NCI-H446 (cell line): ENCODE data around the gene GBX1.

Experiments used
- DNase-seq, 2 experiments: peaks; one replicate each; lab custom pipeline; 2025; lab: John Stamatoyannopoulos, UW

The GBX1 gene

DNA sequence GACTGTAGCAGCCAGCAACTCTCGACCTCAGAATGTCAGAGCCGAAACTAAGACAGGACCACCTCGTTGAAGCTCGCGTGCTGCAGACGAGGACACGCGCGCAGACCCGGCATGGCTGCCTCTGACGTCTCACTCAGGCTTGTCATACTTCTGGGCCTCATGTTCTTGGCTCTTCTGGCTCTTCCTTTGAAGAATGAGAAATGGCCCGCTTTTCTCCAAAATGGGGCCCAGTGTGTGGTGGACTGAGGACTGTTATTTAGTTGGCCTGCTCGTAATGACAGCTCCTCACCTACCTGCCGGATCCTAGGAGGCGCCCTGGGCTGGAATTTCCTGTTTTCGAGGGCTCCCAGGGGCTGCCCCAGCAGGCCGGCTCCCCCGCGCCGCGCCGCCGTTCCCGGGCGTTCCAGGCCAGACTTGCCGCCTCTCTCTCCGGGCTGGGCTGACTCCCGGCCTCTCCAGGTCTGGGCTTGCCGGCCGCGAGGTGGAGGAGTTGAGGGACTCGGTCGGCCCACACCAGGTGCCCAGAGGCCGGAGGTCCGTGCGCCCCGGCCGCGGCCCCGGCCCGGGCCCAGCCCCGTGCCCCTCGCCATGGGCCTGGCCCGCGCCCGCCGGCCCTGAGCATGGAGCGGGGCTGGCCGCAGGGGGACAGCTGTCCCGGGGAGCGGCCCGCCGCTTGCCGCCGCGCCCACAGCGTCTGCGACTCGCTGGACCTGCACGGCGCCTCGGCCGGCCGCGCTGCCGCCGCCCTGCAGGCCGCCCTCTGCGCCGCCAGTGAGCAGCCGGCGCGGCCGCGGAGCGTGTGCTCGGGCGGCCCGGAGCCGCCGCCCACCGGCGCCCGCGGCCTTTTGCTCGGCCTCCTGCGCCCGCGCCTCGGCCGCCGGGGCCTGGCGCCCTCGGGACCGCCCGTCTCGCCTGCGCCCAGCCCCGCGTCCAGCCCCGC, 53.1 kb downstream of the GBX1 start:
- no peak for DNase-seq

DNA sequence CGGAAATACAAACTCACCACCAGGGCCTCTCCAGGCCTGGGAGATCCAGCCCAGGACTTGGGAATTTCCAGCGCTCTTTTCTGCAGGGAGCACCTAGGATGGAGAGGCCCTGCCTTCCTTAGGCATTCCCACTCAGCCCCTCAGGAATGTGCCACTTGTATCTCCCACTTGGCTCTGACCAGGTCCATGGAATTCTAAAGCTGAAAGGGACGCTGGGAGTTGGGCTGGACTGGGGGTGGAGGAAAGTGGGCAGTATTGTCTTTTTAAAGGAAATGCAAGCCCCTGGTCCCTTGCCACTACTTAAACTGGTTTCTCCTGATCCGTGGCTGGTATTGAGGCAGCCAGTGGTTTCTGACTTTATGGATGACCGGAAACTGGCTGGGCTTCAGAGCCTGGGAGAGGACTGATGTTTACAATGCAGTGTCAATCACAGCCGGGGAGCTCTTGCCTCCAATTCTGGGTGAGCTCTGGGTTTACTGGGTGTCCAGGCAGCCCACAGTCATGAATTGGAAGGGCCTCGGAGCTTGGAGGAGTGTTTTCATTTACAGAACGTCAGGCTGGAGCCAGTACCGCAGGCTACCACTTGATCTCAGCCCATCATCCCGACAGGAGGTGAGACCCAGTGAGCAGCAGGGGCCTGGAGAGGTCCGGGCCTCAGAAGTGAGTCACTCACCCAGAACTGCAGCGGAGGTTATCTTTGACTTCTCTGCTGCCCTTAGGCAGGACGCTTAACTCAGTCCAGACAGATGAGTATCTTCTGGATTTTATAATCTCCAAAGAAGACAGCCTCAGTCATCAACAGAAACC, 53.9 kb downstream of the GBX1 start:
- DNase-seq, result no peak

DNA sequence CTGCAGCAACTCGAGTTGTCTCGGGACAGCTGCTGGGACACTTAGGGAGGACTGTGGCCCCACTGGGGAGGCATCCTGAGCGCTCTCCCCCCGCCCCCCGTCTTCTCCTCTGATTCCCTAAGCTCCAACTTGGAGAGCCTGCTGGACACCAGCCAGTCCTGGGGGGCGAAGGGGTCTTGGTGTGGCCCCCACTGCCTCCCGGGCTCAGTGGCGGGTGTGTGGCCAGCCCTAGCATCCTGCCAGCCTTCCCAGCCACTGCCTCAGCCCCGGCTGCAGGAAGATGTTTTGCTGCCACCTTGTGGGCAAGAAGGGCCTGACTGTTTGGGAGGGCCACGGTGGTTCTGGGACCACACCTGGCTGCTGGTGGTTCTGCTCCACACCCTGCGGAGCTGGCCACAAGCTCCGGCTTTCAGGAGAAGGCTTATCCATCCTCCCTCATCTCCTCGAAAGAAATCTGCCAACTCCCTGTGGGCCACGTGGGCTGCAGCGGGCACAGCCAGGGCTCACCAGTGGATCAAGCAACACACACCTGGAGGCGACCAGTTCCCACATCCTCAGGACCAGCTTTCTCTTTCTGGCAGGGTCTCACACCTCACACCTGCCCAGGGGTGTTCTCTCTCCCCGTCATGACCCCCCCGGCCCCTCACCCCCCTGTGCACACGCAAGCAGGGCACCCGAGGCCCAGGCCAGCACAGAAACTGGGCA, 56.4 kb downstream of the GBX1 start:
- DNase-seq, result peak in 1 of 2 experiments; percentile 65

DNA sequence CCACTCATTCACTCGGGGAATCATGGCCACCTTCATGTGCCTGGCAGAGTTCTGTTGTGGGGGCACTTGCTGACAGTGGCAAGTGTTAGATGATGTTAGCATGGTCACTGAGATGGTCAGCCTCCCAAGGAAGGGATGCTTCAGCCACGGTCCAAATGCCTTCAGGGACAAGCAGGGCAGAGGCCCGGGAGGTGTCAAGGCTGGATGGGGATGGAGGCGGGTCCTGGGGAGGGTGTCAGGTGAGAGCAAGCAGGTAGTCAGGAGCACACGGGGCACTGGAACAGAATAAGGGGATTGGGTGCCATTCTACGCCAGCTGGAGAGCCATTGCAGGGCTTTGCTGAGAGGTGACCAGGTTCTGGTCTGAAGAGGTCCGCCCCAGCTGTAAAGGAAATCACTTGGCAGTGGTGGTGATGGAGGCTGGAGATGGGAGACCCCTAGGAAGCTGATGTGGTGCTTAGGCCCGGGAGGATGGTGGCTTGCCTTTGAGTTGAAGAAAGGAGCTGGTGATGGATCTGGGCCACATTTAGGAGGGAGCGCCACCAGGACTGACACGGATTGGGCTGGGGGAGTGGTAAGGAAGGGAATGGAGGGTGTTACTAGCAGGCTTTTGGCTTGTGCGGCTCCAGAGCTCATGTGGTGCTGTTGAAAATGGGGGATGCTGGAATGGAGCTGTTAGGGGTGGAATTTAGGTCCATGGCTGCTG, 57.1 kb downstream of the GBX1 start:
- DNase-seq, result no peak

DNA sequence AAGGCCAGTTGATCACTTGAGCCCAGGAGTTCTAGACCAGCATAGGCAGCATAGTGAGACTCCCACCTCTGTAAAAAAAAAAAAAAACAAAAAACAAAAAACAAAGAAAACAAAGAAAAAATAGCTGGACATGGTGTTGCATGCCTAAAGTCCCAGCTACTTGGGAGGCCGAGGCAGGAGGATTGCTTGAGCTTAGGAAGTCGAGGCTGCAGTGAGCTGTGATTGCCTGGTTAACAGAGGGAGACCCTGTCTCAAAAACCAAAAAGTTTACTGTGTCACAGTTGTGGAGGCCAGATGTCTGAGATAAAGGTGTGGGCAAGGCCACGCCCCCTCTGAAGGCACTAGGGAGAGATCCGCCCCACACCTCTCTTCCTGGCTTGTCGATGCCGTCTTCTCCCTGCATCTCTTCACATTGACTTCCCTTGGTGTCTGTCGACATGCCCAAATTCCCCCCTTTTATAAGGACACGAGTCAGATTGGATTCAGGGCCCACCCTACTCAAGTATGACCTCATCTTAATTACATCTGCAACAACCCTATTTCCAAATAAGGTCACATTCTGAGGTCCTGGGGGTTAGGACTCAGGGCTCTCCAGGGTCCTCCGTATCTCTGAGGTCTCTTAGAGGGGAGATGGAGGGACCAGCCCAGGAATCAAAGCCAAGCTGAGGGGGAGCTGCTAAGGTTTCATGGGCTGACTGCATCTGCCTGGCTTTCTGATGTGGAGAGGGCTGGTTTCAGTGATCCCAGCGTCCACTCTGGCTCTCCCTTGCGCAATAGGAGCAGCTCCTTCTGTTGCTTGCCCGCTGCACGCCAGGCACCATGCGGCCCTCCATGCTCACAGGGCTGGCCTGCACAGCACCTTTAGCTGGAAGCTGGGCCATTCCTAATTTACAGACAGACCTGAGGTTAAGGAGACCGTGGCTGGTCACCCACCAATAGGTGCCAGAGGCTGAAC, 58.1 kb downstream of the GBX1 start:
- no peak for DNase-seq

DNA sequence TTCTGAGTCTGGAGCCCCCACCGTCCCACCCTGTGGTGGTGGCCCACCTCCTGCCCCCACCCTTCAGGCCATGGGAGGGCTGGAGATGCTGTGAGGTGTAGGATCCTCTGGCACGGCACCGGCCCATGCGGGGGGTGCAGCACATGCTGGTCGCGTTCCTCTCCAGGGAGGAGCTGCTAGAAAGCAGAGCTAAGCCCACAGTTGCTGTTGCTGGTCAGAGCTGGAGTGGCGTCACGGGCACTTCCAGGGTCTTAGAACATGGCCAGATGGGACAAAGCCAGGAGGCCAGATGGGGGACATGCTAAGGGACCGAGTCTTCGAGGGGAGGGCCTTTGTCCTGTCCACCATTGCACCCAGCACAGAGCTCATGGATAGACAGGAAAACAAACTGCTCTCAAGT, 59.6 kb downstream of the GBX1 start:
- no peak for DNase-seq

DNA sequence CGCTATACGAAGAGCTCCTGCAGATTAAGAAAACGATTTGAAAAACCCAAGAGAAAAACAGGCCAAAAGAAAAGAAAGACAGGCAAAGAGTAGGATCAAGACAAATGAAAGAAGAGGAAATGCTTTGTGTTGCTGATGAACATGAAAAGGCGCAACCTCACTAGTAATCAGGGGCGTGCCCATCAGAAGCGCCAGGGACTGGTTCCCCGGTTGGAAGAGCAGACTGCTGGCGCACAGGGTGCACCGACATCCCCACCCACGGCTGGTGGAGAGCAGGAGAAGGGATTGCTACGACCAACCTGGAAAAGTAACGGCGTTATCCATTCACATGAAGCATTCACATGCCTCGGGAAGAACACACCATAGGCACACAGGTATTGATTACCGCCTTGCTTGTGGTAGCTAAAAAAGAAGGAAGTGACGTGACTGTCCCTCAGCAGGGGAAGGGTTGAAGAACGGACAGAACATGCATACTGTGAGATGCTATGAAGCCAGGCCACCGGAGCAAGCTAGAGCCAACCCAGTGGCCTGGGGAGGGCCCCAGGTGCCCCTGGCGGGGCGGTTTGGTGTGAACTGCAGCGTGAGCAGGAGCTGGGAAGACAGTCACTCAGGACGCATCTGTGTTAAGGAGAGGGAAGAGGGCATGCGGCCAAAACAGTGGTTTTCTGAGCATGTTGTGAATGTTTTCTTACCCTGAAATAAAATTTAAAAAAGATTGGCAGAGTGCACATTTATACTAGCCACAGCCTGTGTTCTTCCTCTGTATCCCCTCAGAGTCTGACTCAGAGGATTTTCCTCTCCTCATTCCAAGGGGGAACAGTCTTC, 62.9 kb downstream of the GBX1 start:
- no peak for DNase-seq

DNA sequence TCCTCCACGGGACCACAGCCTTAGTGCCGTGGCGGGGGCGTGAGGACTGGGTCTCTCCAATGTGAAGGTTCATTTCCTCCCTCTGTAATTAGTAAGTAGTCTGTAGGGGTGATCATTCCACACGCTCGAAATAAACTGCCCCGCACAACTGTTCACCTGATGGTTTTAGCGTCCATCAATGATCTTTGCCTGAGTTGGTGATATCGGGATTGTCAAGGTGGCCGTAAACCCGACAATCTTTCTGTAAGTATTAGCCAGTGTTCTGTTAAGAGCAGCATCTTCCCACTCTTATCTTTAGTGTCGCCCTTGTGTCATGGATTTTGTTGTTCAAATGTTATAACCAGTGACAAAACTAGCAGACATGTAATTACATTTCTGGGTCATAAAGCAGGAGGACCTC, 63.5 kb downstream of the GBX1 start:
- DNase-seq, result no peak

DNA sequence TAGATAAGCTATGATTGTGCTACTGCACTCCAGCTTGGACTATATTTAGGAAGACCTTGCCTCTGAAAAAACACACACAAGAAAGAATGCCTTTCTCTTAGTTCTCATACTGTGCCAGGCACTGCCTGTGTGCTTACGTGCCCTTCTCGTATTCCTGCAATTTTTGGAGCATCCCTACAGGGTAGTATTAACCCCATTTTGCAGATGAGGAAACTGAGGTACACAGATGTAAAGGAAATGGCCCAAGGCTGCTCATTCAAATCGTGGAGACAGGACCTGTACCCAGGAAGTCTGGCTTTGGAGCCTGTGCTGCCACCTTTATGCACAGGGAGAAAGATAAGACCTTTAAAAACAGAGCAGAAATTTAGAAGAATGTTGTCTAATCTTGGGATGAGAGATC, 64.5 kb downstream of the GBX1 start:
- DNase-seq, result no peak

DNA sequence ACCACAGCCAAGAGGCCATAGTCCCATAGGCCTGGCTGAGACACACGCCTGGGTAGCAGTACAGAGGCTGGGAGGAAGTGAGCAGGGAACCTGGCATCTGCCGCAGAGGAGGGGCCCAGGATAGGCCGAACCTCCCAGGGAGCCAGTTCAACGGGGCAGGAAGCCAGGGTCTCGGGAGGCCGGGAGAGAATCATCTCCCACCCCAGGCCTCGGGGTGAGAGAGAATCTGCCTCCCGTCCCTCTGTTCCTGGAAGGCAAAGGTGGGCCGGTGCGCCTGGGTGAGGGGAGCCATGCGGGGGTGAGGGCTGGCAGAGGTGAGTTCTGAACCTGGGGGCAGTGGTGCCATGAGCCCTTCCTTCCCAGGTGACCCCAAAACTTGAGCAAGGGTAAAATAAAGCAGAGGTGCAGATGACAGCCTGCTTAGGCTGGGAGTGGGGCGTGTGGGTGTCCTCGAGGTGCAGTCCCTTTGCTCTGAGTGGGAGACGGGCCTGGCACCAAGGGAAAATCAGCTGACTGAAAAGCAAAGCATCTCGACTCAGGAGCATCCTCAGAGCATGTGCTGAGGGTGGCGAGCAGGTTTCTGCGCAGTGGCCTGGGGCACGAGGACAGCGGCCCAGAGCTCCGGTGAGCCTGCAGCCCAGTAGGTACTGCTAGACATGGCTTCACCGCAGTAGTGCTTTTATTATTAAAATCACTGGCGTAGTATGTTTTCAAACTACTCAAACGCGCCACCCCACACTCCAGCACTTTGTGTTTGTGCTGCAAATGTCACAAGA, 65.7 kb downstream of the GBX1 start:
- no peak for DNase-seq

DNA sequence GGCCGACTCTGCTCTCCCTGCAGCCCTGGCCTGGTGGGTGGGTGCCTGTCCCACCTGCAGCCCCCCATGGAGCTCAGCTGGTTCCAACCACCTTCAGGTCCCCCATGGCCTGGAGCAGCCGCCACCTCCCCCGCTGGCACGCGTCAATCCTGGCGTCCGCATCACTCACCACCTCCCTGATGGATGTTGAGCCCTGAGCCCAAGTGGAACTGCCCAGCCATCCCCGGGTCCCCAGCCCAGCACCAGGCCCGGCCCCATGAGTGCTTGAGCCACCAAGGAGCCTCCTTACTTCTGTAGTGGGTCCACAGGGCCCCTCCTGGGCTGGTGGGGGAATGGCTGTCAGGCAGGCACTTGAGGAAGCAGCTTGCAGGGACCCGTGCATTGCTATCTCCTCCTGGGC, 66.6 kb downstream of the GBX1 start:
- DNase-seq, result no peak

DNA sequence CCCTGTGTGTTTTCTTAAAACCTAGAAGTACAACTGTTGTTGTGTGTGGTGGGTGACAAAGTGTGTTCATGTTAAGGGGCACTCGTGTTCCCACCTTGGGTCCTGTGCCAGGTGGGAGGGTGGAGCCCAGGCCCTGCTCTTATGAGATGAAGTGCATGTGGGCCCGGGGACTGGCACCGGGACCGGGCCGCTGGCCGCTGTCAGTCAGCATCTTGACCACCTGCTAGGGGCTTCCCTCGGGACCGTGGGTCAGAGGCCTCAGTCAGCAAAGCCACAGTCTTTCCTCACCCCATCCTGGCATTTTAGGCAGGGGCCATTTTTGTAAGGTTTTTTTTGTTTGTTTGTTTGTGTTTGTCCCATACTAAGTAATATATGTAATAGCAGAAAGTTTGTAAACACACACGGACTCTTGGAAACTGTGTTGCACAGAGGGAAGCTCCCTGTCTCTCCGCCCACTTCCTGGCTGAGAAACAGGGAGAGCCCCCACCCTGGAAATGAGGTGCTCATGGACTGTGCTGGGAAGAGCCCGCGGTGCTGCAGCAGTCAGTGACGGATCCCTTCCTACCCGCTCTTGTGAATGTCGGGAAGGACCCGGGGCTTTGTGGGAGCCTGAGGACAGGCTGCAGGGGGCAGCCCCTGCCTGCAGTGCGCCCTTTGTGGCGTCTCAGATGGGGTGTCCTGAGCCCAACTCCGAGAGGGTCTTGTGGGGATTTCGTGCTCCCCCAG, 67.8 kb downstream of the GBX1 start:
- no peak for DNase-seq
